H1 (cell line): ENCODE measurements around the gene SMAP1. TPM values are rescaled to one million over a fixed set of nuclear protein-coding genes. Genes with fewer than 3 reads are reported as not detected.

Experiments
- ASH2L ChIP-seq: fragments of 200-600, 300-600 bp; sonication (generic); IDR thresholded peaks from one replicate; pipeline ENCODE4 v1.7.1; 2017; ENCODE audit warnings: low read length
- BACH1 ChIP-seq: IDR thresholded peaks from 2 replicates; pipeline ENCODE4 v1.6.1; 2012; ENCODE audit warnings: low read length, improper control_type of control experiment
- JUND ChIP-seq: IDR thresholded peaks from 2 replicates; pipeline ENCODE4 v1.6.1; 2011; ENCODE audit warnings: mild to moderate bottlenecking, improper control_type of control experiment, low read length
- KDM1A ChIP-seq: fragments of 200-600, 300-600 bp; sonication (generic); IDR thresholded peaks from 2 replicates; pipeline ENCODE4 v1.7.1; 2016; ENCODE audit warnings: mild to moderate bottlenecking, low read length, borderline replicate concordance
- SIN3A ChIP-seq, 2 experiments: IDR thresholded peaks in 1 of 2; conservative IDR thresholded peaks in 1 of 2; 2 replicates each; pipeline ENCODE4 v1.6.1; 2011 to 2012; ENCODE audit warnings: low read length in 2 of 2, improper control_type of control experiment in 1 of 2, low read depth in 1 of 2, mild to moderate bottlenecking in 1 of 2
- ZNF274 ChIP-seq: IDR thresholded peaks from 2 replicates; pipeline ENCODE4 v1.7.0; 2012; ENCODE audit warnings: low read length, borderline replicate concordance; ENCODE audit errors: extremely low read depth
- polyA plus RNA-seq, 7 experiments: library from polyadenylated mRNA; depleted of rRNA in 3 of 7; stranded (reverse) in 5 of 7; unstranded in 2 of 7; fragments of >200 nt in 5 of 7; fragments of 200-250 nt in 2 of 7; gene quantifications; 1 replicate in 5 of 7; 2 replicates in 1 of 7; 4 replicates in 1 of 7; pipeline versions ENCODE4 v1.2.1 to v1.2.3, GENCODE V29; 2011 to 2013; ENCODE audit warnings: missing spikeins in 2 of 7, mixed read lengths in 2 of 7
- total RNA-seq: library from RNA; stranded (reverse); fragmentation: NEBNext Ultra II Directional; extraction: Animal tissue kit (Norgen Biotek cat#: 25700); gene quantifications from 2 replicates; pipeline ENCODE4 v1.2.1, GENCODE V29; 2021
- TF ChIP-seq, protein P1 (sequence below): fragments of 300-600 bp; sonication (generic); IDR thresholded peaks from 2 replicates; pipeline ENCODE4 v1.7.1; 2012; ENCODE audit warnings: low read length, moderate library complexity, mild to moderate bottlenecking, inconsistent platforms; ENCODE audit not compliant: insufficient replicate concordance
- TF ChIP-seq, protein P2 (sequence below): IDR thresholded peaks from 2 replicates; pipeline ENCODE4 v1.6.1; 2012; ENCODE audit warnings: inconsistent platforms
- TF ChIP-seq, protein P3 (sequence below): IDR thresholded peaks from 2 replicates; pipeline ENCODE4 v1.6.1; 2012; ENCODE audit warnings: inconsistent platforms

Gene SMAP1
- total and polyA plus RNA-seq, 2 of the 8 experiments (the other 6 are each of a cell fraction or from before 2014, with no cell fraction given), result 18.8 to 32.4 TPM

DNA sequence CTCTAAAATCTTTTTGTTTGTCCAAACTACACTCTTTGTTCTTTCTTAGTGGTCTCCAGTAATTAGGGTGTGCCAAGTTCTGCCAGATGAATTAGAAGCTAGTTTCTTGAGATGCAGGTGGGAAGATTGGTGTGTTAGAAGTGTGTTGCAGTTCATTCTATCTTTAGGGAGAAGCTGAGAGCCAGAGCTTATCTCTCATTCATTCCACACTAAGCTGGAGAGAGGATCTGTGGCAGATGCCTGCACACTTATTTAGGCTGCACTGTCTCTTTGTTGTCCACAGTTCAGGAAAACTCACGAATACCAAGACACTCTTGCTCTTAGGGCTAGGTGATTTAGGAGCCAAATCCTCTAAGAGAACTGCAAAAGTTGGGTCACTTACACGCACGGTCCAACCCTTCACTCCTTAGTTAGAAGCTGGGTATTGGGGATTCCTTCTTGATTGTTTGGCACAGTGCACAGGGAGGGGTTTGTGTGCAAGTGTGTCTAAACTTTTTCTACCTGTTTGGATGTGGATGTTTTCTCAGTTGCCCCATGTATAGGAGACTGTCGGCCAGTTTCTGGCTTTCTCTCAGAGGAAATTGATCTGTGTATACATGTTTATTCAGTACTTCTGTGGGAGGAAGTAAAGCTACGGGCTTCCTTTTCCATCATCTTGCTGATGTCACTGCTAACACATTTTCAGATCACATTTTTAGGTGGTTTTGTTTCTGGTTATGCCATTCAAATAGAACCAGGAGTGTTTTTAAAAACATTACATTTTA, 49.5 kb downstream of the SMAP1 start (continued):
- TF ChIP-seq, protein P1, sequence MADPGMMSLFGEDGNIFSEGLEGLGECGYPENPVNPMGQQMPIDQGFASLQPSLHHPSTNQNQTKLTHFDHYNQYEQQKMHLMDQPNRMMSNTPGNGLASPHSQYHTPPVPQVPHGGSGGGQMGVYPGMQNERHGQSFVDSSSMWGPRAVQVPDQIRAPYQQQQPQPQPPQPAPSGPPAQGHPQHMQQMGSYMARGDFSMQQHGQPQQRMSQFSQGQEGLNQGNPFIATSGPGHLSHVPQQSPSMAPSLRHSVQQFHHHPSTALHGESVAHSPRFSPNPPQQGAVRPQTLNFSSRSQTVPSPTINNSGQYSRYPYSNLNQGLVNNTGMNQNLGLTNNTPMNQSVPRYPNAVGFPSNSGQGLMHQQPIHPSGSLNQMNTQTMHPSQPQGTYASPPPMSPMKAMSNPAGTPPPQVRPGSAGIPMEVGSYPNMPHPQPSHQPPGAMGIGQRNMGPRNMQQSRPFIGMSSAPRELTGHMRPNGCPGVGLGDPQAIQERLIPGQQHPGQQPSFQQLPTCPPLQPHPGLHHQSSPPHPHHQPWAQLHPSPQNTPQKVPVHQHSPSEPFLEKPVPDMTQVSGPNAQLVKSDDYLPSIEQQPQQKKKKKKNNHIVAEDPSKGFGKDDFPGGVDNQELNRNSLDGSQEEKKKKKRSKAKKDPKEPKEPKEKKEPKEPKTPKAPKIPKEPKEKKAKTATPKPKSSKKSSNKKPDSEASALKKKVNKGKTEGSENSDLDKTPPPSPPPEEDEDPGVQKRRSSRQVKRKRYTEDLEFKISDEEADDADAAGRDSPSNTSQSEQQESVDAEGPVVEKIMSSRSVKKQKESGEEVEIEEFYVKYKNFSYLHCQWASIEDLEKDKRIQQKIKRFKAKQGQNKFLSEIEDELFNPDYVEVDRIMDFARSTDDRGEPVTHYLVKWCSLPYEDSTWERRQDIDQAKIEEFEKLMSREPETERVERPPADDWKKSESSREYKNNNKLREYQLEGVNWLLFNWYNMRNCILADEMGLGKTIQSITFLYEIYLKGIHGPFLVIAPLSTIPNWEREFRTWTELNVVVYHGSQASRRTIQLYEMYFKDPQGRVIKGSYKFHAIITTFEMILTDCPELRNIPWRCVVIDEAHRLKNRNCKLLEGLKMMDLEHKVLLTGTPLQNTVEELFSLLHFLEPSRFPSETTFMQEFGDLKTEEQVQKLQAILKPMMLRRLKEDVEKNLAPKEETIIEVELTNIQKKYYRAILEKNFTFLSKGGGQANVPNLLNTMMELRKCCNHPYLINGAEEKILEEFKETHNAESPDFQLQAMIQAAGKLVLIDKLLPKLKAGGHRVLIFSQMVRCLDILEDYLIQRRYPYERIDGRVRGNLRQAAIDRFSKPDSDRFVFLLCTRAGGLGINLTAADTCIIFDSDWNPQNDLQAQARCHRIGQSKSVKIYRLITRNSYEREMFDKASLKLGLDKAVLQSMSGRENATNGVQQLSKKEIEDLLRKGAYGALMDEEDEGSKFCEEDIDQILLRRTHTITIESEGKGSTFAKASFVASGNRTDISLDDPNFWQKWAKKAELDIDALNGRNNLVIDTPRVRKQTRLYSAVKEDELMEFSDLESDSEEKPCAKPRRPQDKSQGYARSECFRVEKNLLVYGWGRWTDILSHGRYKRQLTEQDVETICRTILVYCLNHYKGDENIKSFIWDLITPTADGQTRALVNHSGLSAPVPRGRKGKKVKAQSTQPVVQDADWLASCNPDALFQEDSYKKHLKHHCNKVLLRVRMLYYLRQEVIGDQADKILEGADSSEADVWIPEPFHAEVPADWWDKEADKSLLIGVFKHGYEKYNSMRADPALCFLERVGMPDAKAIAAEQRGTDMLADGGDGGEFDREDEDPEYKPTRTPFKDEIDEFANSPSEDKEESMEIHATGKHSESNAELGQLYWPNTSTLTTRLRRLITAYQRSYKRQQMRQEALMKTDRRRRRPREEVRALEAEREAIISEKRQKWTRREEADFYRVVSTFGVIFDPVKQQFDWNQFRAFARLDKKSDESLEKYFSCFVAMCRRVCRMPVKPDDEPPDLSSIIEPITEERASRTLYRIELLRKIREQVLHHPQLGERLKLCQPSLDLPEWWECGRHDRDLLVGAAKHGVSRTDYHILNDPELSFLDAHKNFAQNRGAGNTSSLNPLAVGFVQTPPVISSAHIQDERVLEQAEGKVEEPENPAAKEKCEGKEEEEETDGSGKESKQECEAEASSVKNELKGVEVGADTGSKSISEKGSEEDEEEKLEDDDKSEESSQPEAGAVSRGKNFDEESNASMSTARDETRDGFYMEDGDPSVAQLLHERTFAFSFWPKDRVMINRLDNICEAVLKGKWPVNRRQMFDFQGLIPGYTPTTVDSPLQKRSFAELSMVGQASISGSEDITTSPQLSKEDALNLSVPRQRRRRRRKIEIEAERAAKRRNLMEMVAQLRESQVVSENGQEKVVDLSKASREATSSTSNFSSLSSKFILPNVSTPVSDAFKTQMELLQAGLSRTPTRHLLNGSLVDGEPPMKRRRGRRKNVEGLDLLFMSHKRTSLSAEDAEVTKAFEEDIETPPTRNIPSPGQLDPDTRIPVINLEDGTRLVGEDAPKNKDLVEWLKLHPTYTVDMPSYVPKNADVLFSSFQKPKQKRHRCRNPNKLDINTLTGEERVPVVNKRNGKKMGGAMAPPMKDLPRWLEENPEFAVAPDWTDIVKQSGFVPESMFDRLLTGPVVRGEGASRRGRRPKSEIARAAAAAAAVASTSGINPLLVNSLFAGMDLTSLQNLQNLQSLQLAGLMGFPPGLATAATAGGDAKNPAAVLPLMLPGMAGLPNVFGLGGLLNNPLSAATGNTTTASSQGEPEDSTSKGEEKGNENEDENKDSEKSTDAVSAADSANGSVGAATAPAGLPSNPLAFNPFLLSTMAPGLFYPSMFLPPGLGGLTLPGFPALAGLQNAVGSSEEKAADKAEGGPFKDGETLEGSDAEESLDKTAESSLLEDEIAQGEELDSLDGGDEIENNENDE, result no peak
- TF ChIP-seq, protein P2, sequence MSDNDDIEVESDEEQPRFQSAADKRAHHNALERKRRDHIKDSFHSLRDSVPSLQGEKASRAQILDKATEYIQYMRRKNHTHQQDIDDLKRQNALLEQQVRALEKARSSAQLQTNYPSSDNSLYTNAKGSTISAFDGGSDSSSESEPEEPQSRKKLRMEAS, result no peak
- no peak for TF ChIP-seq BACH1
- no peak for TF ChIP-seq JUND
- no peak for TF ChIP-seq SIN3A (conservative IDR thresholded peaks at IDR 0.05 in 1 of 2, IDR thresholded peaks at IDR 0.05 in 1 of 2; ENCODE audit: low read depth in 1 of 2, low read length in 2 of 2)
- no peak for TF ChIP-seq ZNF274
- TF ChIP-seq, protein P3, sequence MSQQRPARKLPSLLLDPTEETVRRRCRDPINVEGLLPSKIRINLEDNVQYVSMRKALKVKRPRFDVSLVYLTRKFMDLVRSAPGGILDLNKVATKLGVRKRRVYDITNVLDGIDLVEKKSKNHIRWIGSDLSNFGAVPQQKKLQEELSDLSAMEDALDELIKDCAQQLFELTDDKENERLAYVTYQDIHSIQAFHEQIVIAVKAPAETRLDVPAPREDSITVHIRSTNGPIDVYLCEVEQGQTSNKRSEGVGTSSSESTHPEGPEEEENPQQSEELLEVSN, result no peak
- no peak for TF ChIP-seq KDM1A
- no peak for TF ChIP-seq ASH2L
- TF ChIP-seq, all 59 proteins: peak for 0
